K562 (cell line): ENCODE data around the gene KLHDC7B. TPM values are rescaled to one million over a fixed set of nuclear protein-coding genes. Genes with fewer than 3 reads are reported as not detected.

Experiments
- ADNP ChIP-seq: fragments of 200-800 bp; sonication (Bioruptor generic); IDR thresholded peaks from 2 replicates; pipeline ENCODE4 v1.6.1; 2016; ENCODE audit warnings: missing genetic modification characterization, missing compliant biosample characterization
- CBX5 ChIP-seq: IDR thresholded peaks from 2 replicates; pipeline ENCODE4 v1.6.1; 2014; ENCODE audit warnings: low read depth, borderline replicate concordance
- CCNT2 ChIP-seq: IDR thresholded peaks from 2 replicates; pipeline ENCODE4 v1.6.1; 2011; ENCODE audit warnings: borderline replicate concordance, low read depth, mild to moderate bottlenecking, moderate library complexity, mixed read lengths, low read length; ENCODE audit not compliant: insufficient read length; ENCODE audit errors: extremely low read depth
- CREM ChIP-seq: IDR thresholded peaks from 2 replicates; pipeline ENCODE4 v1.6.1; 2014; ENCODE audit warnings: antibody characterized with exemption, low read depth
- ESRRA ChIP-seq: fragments of 450-650 bp; IDR thresholded peaks from 2 replicates; pipeline ENCODE4 v1.6.1; 2014; ENCODE audit warnings: low read depth, mild to moderate bottlenecking, moderate library complexity, borderline replicate concordance
- HES1 ChIP-seq: fragments of 450-650 bp; IDR thresholded peaks from 2 replicates; pipeline ENCODE4 v1.6.1; 2016; ENCODE audit warnings: low read depth, mild to moderate bottlenecking, moderate library complexity
- HLTF ChIP-seq: fragments of 450-650 bp; IDR thresholded peaks from 2 replicates; pipeline ENCODE4 v1.6.1; 2016
- HMG20A ChIP-seq: fragments of 450-650 bp; formaldehyde crosslinking; conservative IDR thresholded peaks from 2 replicates; pipeline ENCODE4 v1.4.0; 2020; ENCODE audit warnings: mild to moderate bottlenecking, mixed read lengths
- IRF9 ChIP-seq: fragments of 450-650 bp; IDR thresholded peaks from 2 replicates; pipeline ENCODE4 v1.6.1; 2016; ENCODE audit warnings: missing biosample characterization, missing genetic modification characterization
- JUND ChIP-seq, 2 experiments: IDR thresholded peaks; 2 replicates in 1 of 2; 3 replicates in 1 of 2; pipeline ENCODE4 v1.6.1; 2011; ENCODE audit warnings: borderline replicate concordance in 2 of 2, low read depth in 2 of 2, low read length in 2 of 2, improper control_type of control experiment in 1 of 2, missing biosample characterization in 1 of 2, missing genetic modification characterization in 1 of 2, missing genetic modification reagents in 1 of 2
- KLF13 ChIP-seq: fragments of 450-650 bp; IDR thresholded peaks from 2 replicates; pipeline ENCODE4 v1.6.1; 2016; ENCODE audit warnings: missing genetic modification characterization, low read depth, mild to moderate bottlenecking, missing compliant biosample characterization, moderate library complexity, borderline replicate concordance
- L3MBTL2 ChIP-seq: fragments of 450-650 bp; IDR thresholded peaks from 2 replicates; pipeline ENCODE4 v1.6.1; 2016; ENCODE audit warnings: mild to moderate bottlenecking, moderate library complexity
- MAZ ChIP-seq, 2 experiments: fragments of 450-650 bp in 1 of 2; sonication (generic) in 1 of 2; formaldehyde crosslinking; IDR thresholded peaks in 1 of 2; conservative IDR thresholded peaks in 1 of 2; 2 replicates each; pipeline versions ENCODE4 v1.4.0 to v1.5.0; 2020; ENCODE audit warnings: mild to moderate bottlenecking in 1 of 2, missing genetic modification reagents in 1 of 2
- MCM5 ChIP-seq: fragments of 450-650 bp; IDR thresholded peaks from 2 replicates; pipeline ENCODE4 v1.6.1; 2016; ENCODE audit warnings: low read depth
- MXD1 ChIP-seq: fragments of 250-450 bp; sonication (Bioruptor Pico); IDR thresholded peaks from 2 replicates; pipeline ENCODE4 v1.8.0; 2021; ENCODE audit warnings: borderline replicate concordance, mild to moderate bottlenecking, moderate library complexity; ENCODE audit not compliant: poor library complexity, severe bottlenecking
- NFATC3 ChIP-seq: fragments of 450-650 bp; IDR thresholded peaks from 2 replicates; pipeline ENCODE4 v1.6.1; 2017; ENCODE audit warnings: mild to moderate bottlenecking
- NONO ChIP-seq, 2 experiments: fragments of 200-400 bp in 1 of 2; fragments of 450-650 bp in 1 of 2; formaldehyde crosslinking in 1 of 2; IDR thresholded peaks; 2 replicates each; pipeline ENCODE4 v1.6.1; 2017; ENCODE audit warnings: low read depth in 2 of 2, mild to moderate bottlenecking in 2 of 2, moderate library complexity in 2 of 2, low read length in 1 of 2
- NR3C1 ChIP-seq: sonication (generic); formaldehyde crosslinking; IDR thresholded peaks from 2 replicates; pipeline ENCODE4 v1.8.1; 2022; ENCODE audit warnings: missing genetic modification reagents
- RAD51 ChIP-seq: fragments of 450-650 bp; IDR thresholded peaks from 2 replicates; pipeline ENCODE4 v1.7.1; 2016; ENCODE audit warnings: low read depth, mild to moderate bottlenecking, borderline replicate concordance
- RB1 ChIP-seq: fragments of 450-650 bp; IDR thresholded peaks from 2 replicates; pipeline ENCODE4 v1.6.1; 2017; ENCODE audit warnings: low read depth, mild to moderate bottlenecking
- SIRT6 ChIP-seq: IDR thresholded peaks from one replicate; pipeline ENCODE4 v1.6.1; 2012; ENCODE audit warnings: low read depth, mild to moderate bottlenecking, control low read depth, inconsistent platforms, low read length, moderate library complexity
- SMAD1 ChIP-seq: fragments of 150-350 bp; IDR thresholded peaks from 2 replicates; pipeline ENCODE4 v1.6.1; 2014; ENCODE audit warnings: low read length, low read depth; ENCODE audit not compliant: partially characterized antibody
- SMC3 ChIP-seq: conservative IDR thresholded peaks from 2 replicates; pipeline ENCODE4 v1.6.1; 2011; ENCODE audit warnings: low read depth, low read length, improper control_type of control experiment; ENCODE audit not compliant: insufficient read depth
- ZNF41 ChIP-seq: fragments of 250-450 bp; sonication (Bioruptor Pico); conservative IDR thresholded peaks from 2 replicates; pipeline ENCODE4 v1.4.0; 2020; ENCODE audit warnings: mild to moderate bottlenecking
- ZNF655 ChIP-seq: fragments of 250-450 bp; sonication (Bioruptor Pico); IDR thresholded peaks from 2 replicates; pipeline ENCODE4 v1.5.0; 2021
- polyA plus RNA-seq, 8 experiments: library from polyadenylated mRNA; depleted of rRNA in 4 of 8; stranded (reverse) in 5 of 8; unstranded in 3 of 8; fragments of >200 nt; fragmentation: Nextera tagmentation in 2 of 8; fragmentation: Illumina TruSeq in 1 of 8; extraction: Ambion mirVana in 2 of 8; extraction: Trizol in 1 of 8; gene quantifications; 2 replicates each; pipeline versions ENCODE4 v1.2.1 to v1.2.3, GENCODE V29; 2011 to 2014; ENCODE audit warnings: inconsistent platforms in 1 of 8, missing spikeins in 1 of 8
- total RNA-seq, 7 experiments: library from RNA; depleted of rRNA in 6 of 7; stranded (reverse); fragments of >200 nt in 6 of 7; fragmentation: Illumina TruSeq in 2 of 7; extraction: Trizol in 2 of 7; gene quantifications; 2 replicates each; pipeline versions ENCODE4 v1.2.1 to v1.2.3, GENCODE V29; 2011 to 2021; ENCODE audit warnings: low replicate concordance in 1 of 7

KLHDC7B gene
- total and polyA plus RNA-seq, 9 of the 15 experiments (the other 6 are each of a cell fraction or from before 2014, with no cell fraction given), result 0.04 to 0.22 (median 0.05) TPM; not detected in 4

GRCh38 chr22:50562523-50563412, 17.1 kb downstream of the KLHDC7B start, which contains the start of gene SYCE3 (continued):
- TF ChIP-seq RAD51, result no peak
- TF ChIP-seq ZNF655, result no peak
- TF ChIP-seq CBX5, result no peak
- TF ChIP-seq KLF13, result peak; percentile 24; the same call in 1 of the 2 replicates
- TF ChIP-seq ZNF41 (CRISPR knock-in tag), result no peak
- peak; percentile 39; the same call in 1 of the 2 replicates for TF ChIP-seq L3MBTL2
- TF ChIP-seq HMG20A, result no peak
- no peak for TF ChIP-seq HLTF
- no peak for TF ChIP-seq IRF9 (tag)
- no peak for TF ChIP-seq MCM5
- TF ChIP-seq CCNT2, result peak; percentile 44
- TF ChIP-seq SMC3, result 0 out of 2 replicates have a peak, but pooled peaks have one; percentile 23
- TF ChIP-seq RB1, result peak; percentile 93
- no peak for TF ChIP-seq MXD1 (CRISPR knock-in tag)
- no peak for TF ChIP-seq NONO (IDR thresholded peaks at IDR 0.05; ENCODE audit: low read depth in 2 of 2, low read length in 1 of 2)
- peak; percentile 42 for TF ChIP-seq ESRRA
- TF ChIP-seq SIRT6, result no peak
- no peak for TF ChIP-seq HES1
- TF ChIP-seq CREM, result peak; percentile 51
- no peak for TF ChIP-seq NFATC3
- TF ChIP-seq MAZ (CRISPR knock-in tag; conservative IDR thresholded peaks at IDR 0.05 in 1 of 2, IDR thresholded peaks at IDR 0.05 in 1 of 2), result peak; percentile 75 to 95
- no peak for TF ChIP-seq ADNP
- TF ChIP-seq SMAD1, result no peak
- TF ChIP-seq NR3C1 (CRISPR knock-in tag), result no peak
- TF ChIP-seq JUND (IDR thresholded peaks at IDR 0.05; ENCODE audit: borderline replicate concordance, low read depth, low read length), result 0 out of 2 replicates have a peak, but pooled peaks have one; percentile 34
- TF ChIP-seq JUND (tag; IDR thresholded peaks at IDR 0.05; ENCODE audit: borderline replicate concordance, low read depth, low read length), result no peak; the same call in 2 of the 3 replicates
